Epithelial cell of prostate (primary cell): Measurements from ENCODE around the gene WBP1.
A peak's percentile ranks its signal among the peaks of the same experiment; 100 is the strongest.
"Not testable (repeated sequence)": the region's sequence is repeated elsewhere in the genome, so short reads cannot be mapped to it uniquely, and the experiment has no call there.

Source experiments
- DNase-seq: peaks from one replicate; pipeline ENCODE4 v3.0.0-alpha.2; 2011; ENCODE audit warnings: low read depth, low spot score
- H3K27ac ChIP-seq: fragments of 450-650 bp; 2 replicates; pipeline ENCODE4 v1.5.1; 2017; ENCODE audit warnings: mild to moderate bottlenecking

Gene WBP1

DNA sequence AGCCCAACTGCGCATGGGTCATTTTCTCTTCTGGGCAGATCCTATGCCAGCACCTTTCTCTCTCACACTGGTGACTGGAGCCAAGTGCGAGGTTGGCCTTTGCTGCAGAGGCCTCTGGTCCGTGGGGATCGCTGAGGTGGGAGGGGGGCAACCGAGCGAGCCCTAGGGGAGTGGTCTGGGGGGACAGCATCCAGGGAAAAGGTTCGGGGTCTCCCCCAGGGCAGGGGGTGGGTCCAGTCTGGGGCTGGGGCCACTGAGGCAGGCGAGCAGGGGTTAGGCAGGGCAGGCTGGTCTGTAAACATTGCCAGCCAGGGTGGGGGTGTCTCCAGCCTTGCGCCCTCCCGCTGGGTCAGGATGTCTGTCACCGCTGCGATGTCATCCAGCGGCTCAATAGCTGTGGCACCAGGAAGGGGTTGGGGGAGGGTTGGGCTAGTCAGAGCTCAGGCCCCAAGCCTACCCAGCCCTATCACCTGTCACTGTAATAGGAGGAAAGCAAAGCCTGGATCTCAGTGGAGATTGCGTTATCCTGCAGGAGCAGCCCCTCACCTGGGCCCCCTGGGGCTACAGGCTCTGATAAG, 32.0 kb upstream of the WBP1 start:
- no peak for DNase-seq
- peak overlapping the region; percentile 99 for H3K27ac ChIP-seq

DNA sequence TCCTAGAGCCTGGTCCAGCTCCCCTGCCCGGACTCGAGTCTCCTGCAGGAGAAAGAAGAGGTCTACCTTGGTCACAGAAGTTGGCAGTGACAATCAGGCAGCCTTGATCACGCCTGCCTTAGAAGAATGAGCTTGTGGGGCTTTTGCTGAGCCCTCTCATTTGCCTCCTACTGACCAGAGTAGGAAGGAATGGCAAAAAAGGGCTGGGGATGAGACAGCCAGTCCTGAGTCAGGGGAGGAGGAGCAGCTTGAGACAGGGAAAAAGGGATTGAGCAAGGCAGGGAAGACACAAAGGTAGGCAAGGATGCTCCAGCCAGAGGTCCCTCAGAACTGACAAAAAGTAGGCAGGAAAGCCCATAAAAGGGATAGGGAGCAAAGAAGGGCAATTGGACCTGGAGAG, 30.7 kb upstream of the WBP1 start:
- peak overlapping the region; percentile 99 for H3K27ac ChIP-seq
- DNase-seq, result no peak

DNA sequence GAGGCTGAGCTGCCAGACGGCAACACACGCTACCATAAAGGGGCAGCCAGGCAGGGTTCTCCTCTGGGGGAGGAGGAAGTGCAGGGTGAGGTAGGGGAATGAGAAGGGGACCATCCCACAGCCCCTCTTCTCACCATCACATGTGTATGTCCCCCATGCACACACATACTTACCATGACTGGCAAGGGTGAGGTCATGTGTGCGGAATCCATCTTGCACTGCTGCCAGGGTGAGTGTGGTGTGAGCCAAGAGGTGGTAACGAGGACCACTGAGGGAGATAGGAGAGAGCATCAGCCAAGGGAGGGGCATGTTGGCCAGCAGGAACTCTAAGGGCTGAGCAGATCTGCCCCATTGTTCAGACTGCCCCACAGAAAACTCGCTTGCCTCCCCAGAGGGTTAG, 29.6 kb upstream of the WBP1 start:
- peak overlapping the region; percentile 99 for H3K27ac ChIP-seq
- DNase-seq, result no peak

DNA sequence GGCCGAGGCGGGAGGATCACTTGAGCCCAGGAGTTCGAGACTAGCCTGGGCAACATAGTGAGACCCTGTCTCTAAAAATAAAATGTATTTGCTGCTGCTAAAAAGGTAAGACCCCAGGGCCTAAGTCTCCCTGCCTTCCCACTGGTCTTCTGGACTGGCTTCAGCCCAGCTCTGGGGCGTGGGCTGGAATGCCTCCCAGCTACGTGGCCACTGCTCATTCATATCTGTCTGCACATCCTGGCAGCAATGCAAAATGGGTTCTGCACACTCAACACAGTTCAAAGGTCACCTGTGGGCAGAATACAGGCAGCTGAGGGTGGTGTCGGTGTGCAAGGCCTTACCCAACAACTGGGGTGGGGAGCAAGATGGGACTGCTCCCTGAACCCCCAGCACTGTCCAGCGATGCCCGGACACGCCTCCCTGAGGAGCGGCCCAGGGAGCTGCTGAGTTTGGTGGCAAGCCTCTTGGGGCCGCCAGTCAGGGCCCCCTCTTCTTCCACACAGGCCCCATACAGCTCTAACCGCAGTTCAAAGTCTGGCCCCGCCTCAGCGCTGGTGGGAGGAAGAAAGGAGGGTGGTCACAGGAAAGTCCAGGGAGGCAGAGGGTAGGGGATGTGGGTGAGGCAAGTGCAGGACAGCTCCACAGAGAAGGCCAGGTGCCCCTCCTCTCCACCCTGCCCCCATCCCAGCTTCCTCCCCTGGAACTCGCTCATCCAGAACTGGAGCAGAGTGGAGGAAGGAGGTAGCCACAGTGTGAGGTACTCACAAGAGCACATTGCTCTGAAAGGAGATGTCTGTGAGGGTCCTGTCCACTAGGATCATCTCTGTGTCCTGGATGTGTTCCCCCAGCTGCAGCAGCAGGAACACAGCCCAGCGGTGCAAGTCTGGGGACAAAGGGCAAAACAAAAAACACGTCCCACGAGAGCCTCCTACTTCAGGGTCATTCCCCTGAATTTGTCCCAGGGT, 28.5 kb upstream of the WBP1 start:
- peak overlapping the region; percentile 99 for H3K27ac ChIP-seq
- no peak for DNase-seq

DNA sequence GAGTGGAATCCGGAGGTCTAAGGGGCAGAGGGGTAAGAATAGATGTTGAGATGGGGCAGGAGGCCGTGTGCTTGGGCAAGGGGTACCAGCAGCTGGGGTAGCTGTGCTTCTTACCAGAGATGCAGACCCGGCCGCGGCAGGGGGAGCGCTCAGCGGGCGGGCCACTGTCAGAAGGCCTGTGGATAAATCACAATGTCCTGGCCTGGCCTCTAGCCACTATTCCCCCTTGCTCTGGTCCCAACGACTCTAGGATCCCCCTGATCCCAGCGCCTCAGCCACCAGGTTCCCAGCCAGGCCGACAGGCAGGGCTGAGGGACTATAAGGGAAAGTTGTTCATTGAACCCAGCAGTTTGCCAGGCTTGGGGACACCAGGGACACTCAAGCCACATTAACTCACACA, 27.7 kb upstream of the WBP1 start:
- peak overlapping the region; percentile 99 for H3K27ac ChIP-seq
- DNase-seq, result no peak

DNA sequence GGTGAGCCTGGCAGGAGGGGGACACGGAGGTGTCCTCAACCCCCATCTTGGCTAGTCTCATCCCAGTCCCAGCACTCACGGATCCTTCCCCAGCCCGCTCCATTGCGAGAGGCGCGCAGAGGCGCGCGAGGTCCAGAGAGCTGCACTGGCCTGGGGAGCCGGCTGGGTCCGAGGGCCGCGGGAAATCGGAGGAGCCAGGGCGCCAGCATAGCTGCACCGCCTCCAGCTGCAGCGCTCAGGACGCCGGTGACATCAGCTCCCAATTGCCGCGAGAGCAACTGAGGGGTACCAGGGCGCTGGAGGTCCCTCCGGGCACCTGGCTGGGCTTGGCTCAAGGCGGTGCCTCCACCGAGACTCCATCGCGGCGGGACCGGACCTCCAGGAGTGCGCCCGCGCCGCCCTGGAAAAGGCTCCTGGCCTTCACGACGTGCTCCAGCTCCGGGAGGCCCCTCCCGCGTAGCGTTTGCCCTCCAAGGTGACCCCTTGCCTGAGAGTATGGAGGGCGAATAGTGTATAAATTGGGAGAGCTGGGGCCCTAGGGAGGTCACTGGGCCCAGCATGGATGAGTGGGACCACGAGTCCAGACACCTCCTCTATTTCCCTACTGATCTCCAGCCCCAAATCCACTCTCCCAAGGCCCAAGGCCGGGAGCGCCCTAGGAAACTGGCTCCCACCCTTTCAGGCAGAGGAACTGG, 22.0 kb upstream of the WBP1 start:
- no peak overlapping the region for H3K27ac ChIP-seq
- DNase-seq, result no peak

DNA sequence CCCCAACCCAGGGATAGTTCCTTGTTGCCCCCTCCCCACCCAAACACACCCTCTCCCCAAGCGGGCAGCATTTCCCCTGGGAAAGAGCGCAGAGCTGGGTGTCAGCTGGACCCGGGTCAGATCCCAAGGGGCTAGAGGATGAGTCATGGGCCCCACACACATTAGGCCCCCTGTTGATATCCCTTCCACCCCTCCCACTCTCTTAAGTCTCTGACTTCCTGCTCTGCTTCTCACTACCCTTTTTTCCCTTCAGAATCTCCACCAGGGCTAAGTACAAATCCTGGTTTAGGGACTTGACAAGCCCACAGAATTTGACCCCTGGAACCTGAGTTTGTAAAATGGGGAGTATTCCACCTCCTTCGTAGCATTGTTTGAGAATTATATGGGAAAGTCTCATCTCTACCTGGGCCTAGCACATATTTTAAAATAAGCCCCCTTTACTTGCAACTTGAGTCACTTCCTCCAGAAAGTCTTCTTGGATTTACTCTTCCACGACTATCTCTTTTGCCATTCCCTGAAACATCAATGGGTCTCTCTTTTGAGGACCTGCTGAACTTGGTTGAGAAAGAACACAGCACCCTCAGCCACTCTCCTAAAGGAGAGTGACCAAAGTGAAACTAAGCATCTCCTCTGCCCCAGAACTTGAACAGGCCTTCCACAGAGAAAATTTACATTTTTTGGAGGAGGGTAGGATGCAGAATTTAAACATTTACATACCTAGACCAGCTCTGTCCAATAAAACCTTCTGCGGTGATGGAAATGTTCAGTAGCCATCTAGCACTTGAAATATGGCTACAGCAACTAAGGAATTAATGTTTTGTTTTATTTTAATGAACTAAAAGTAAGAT, 21.2 kb upstream of the WBP1 start:
- no peak overlapping the region for H3K27ac ChIP-seq
- no peak for DNase-seq

DNA sequence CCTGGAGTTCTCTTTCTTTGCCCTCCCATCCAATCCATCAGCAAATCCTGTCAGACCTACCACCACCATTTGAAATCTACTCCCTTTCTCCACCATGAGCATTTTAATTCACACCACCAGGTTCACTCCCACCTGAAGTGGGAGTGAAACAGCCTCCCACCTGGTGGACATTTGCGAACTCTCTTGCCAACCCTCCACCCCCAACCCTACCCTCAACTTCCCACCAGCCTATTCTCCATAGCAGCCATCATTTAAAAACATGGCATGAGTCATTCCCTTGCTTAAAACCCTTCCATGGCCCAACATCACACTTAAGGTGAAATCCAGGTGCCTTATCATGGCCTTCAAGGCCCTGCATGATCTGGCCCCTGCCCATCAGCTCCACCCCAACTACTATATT, 20.0 kb upstream of the WBP1 start:
- no peak overlapping the region for H3K27ac ChIP-seq
- no peak for DNase-seq

DNA sequence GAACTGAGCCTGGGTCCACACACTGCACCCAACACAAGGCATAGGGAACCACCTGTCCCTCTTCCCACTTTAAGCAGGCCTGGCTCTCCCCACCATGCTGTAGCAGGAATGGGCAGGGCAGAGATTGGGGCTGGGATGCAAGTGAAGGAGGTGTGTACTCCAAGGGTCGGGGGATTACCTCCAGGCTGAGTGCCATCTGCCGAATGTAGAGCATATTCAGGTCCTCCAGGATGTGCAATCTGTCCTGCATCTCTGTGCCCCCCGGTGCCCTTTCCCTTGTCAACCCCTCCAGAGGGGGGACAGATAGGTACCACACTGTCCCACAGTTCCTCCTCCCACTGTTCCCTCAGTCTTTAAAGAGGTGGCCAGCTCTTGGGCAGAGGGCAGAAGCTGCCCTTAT, 18.9 kb upstream of the WBP1 start:
- H3K27ac ChIP-seq, result peak overlapping the region; percentile 96
- DNase-seq, result no peak

DNA sequence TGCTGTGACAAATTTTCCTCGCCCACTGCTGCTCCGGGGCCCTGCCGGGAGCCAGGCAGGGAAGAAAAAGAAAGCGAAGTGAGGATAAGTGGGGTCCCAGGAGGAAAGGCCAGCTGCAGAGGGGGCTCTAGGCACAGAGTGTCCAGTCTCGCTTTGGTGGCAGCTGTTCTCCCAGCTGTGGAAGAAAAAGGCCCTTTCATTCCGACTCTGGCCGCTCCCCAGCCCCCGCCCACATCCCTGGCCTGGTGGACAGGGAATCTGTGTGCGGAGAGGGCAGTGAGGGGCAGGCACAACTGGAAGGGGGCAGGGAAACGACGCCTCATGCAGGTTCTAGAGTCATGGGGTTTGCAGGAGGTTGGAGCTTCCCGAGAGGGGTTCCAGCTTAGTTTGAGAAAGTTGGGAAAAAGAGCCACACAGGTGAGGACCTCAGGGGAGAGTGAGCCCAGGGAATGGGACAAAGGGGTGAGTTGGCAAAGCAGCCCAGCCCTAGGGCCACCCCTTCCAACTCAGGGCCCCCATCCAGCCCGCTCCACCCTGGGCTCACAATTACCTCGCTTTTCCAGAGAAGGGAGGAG, 18.3 kb upstream of the WBP1 start:
- DNase-seq, result no peak
- H3K27ac ChIP-seq, result peak overlapping the region; percentile 96

DNA sequence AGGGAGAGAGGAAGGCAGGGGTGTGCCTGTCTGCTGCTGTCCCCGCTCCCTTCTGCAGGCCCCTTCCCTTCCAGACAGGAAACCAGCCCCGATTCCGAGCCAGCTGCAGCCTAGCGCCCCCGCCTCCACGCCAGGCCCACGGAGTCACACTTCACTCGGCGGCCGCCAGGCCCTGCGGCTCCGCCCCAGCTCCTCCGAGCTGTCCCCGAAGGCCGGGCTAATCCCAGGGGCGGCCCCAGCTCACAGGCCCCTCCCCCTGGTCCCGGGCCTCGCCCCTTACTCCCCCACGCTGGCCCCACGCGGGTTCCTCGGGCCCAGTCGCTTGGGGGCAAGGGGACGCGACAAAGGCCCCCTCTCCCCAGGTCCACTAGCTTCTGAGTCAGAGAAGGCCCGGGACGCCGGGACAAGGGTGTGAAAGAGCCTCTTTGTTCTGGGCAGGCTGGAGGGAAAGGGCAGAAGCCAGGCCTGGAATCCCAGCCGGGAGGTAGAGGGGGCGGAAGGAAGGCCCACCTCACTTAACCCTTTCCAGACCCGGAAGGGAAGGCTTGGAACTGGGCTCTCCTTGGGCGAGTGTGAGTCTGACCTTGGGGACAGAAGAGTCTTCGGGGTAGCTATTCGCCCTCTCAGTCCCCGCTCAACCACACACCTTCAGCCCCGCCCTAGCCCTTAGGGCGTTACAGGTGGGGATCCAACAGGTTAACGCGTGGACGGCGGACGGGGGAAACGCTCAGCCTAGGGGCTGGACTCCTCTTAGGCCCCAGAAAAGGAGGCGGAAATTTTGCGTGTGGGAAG, 17.7 kb upstream of the WBP1 start:
- peak overlapping the region; percentile 96 for H3K27ac ChIP-seq
- no peak for DNase-seq

DNA sequence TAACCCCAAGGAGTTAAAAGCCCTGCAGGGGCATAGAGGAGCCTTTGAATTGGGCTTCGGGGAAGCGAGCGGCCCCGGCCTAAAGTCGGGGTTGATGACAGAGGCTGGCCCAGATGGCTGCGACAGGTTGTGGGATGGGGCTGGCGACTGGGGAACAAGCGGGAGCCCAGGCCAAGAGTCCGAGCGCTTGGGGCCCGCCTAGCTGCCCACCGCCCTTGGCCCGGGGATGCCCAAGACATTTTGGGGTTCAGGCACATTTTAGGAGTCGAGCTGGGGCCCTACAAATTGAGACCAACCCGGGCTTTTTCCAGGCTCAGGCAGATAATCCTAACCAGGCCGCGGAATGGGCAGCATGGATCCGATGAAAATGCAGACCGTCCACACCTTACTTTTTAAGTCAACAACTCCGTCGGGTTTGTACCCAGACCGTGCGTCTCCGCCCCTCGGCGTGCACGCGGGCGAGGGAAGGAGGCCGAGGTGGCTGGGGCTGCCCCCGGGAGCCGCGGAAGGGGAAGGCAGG, 17.0 kb upstream of the WBP1 start:
- DNase-seq, result no peak
- H3K27ac ChIP-seq, result peak overlapping the region; percentile 96

DNA sequence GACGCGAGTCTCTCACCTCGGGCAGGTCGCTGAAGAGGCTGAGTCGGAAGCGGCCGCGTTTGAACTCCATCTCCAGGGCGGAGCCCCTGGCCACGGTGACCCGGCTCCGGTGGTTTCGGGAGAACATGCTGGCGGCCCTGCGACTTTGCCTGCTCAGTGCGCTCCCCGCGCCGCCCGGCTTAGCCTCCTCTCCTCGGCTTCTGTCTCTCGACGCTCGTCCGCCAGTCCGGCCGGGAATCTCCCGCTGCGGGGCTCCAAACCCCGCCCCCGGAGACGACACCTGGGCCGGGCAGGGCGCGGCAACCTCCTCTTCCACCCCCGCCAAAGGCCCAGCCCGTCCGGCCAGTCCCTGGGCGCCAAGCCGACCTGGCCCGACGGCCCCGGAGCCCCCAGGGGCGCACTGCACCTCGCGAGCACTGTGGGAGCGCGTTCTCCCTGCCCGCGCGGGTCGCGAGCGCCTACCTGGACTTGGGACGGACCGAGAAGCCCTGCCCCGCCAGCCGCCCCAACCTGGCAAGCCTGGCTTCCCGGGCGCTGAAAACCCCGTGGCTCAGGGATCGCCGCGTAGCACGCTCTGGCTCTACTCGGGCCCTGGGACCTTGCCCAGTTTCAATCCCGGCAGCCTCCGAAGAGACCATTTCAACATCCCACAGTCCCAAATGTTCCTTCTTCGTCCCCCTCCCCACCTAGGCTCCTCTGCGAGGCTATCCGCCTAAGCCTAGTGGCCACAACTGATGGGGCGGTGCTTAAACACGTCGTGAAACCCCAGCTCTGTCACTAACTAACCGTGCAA, 16.4 kb upstream of the WBP1 start, which contains the start of gene RTKN:
TSS of gene RTKN (minus strand) at position 248 of the 793 bp plus-strand sequence. CDS start at position 127, 121 bp downstream.
- H3K27ac ChIP-seq, result peak within 1 kb of the TSS; percentile 96
- DNase-seq, result no peak

DNA sequence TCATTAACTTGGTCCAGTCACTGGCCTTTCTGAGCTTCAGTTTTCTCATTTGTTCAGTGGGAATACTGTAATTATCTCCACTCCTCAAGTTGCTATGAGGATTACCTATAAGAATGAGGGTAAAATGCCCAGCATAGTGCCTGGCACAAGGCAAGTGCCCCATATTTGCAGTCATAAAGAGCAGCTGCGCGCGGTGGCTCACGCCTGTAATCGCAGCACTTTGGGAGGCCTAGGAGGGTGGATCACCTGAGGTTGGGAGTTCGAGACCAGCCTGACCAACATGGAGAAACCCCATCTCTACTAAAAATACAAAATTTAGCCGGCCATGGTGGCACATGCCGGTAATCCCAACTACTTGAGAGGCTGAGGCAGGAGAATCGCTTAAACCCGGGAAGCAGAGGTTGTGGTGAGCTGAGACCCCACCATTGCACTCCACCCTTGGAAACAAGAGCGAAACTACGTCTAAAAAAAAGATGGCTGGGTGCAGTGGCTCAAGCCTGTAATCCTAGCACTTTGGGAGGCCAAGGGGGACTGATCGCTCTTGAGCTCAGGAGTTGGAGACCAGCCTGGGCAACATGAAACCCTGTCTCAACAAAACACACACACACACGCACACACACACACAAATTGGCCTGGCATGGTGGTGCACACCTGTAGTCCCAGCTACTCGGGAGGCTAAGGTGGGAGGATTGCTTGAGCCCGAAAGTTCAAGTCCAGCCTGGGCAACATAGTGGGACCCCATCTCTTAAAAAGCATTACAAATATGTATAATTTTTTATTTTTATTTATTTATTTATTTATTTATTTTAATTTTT, 15.5 kb upstream of the WBP1 start:
- H3K27ac ChIP-seq, result peak overlapping the region; percentile 96
- DNase-seq, result not testable (repeated sequence)

DNA sequence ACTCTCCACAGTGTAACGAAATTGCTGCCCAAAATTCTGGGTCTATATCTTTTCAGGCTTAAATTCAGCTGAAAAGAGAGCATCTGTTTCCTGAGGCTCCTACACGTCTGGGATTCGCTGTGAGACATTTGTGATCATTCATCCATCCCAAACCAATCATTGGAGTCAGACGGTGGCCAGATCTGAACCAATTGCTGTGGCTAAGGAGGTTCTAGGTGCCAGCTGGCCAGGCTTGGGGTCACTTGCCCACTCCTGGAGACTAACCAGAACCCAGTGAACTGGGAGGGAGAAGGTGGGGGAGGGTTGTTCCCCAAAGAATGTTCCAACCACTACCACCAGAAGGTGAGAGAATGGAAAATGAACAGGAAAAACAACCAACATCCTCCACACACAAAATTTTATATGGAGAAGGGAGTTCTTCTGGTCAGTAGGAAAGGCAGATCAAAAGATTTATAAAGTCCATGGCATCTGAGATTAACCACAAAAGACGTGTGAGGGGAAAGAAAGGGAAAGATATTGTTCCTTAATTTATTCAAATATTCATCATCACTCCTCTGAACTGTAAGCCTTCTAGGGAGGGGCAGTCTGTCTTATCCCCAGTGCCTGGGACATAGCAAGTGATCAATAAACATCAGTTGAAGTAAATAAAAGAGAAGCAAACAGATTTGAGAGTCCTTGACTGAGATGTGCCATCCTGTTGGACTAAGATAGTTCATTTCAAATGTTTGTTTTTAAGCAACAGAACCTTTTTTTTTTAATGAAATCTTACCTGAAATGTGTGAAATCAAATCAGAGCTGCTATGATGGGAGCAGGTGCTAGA, 13.5 kb upstream of the WBP1 start:
- no peak for DNase-seq
- no peak overlapping the region for H3K27ac ChIP-seq

DNA sequence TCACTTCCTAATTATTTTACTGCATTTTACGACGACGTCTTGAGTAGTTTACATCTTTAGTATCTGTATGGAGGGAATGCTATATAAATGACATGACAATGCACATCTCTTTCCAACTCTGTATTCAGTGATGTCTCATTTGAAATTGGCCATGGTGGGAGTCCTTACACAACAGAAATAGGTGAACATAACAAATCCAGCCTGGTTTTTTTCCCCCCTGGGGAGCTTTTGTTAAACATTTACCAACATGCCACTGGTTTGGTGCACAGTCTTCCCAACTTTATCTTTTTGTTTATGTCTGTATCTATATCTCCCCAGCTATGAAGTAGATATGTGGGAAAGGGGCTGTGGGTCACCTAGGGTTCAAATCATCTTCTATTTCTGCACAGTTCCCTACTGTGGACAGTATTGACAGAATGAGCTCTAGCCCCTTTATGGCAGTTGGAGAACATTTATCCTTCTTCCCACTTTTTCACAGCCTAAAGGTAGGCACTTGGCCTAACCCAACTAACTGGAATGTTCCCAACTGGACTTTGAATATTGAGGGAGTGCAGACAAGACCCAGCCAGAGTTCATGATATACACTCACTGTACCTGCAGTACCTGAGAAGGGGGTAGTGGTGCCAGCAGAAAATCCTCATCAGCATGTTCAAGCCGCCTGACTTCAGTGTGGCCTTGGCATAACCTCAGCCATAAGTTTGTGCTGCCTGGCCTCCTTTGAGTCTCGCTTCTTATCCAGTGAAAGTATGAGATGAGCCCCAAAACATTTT, 10.8 kb upstream of the WBP1 start:
- no peak for DNase-seq
- no peak overlapping the region for H3K27ac ChIP-seq
